Left ventricle myocardium inferior (tissue), 1 donor: Measurements from ENCODE around the gene FAM78A. TPM values are rescaled to one million over a fixed set of nuclear protein-coding genes. Genes with fewer than 3 reads are reported as not detected.

Experiments
- total RNA-seq: library from RNA; stranded (reverse); fragmentation: NEBNext Ultra II Directional; extraction: Animal tissue kit (Norgen Biotek cat#: 25700); gene quantifications from one replicate; pipeline ENCODE4 v1.2.1, GENCODE V29; 2021
- donor health status: DM: no; HTN: yes; CAD: no; lungs with severe emphysema.

FAM78A gene
- total RNA-seq, 1 donor from 2014 or later: 47.3 TPM

Other genes starting within 250 kb of the FAM78A start
- gene AIF1L, start 180.0 kb downstream of the FAM78A start, total RNA-seq: 16.5 TPM
- gene NUP214, start 150.9 kb downstream of the FAM78A start, total RNA-seq: 24.7 TPM
- gene PLPP7, start 13.2 kb upstream of the FAM78A start, total RNA-seq: 120 TPM
- 109 TPM for gene PRRC2B, start 117.6 kb upstream of the FAM78A start, total RNA-seq
- gene POMT1, start 226.4 kb upstream of the FAM78A start, total RNA-seq: 19.3 TPM